Keratinocyte (primary cell): ENCODE measurements around the gene GEMIN2.

ENCODE experiments used
- EZH2 ChIP-seq: IDR thresholded peaks from one replicate; pipeline ENCODE4 v1.6.1; 2012; ENCODE audit warnings: inconsistent platforms, mild to moderate bottlenecking, low read length, moderate library complexity
- TF ChIP-seq, protein P1 (sequence below), 3 experiments: IDR thresholded peaks in 1 of 3; conservative IDR thresholded peaks in 1 of 3; optimal IDR thresholded peaks in 1 of 3; 2 replicates in 2 of 3; 3 replicates in 1 of 3; pipeline versions ENCODE3 to v1.5.1; 2011; ENCODE audit warnings: low read length in 3 of 3, mild to moderate bottlenecking in 3 of 3, moderate library complexity in 2 of 3, control low read depth in 1 of 3, inconsistent platforms in 1 of 3; ENCODE audit not compliant: insufficient read depth in 2 of 3; ENCODE audit errors: extremely low read depth in 1 of 3

DNA sequence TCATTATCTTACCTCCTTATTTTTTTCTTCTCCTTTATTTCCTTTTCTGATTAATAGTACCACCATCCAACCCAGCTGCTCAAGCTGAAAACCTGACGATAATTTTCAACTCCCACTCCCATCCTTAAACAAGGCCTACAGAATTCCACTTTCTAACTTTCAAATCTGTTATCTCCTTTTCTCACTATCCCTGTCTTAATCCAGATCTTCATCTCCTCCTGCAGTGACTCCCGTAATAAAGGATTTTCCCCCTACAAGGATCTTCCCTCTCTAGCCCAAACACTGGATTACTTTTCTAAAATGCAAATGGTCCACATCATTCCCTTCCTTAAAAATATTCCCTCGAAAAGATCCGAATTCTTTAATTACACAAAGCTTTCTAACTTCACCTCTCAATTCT, 54.5 kb downstream of the GEMIN2 start:
- TF ChIP-seq, protein P1, sequence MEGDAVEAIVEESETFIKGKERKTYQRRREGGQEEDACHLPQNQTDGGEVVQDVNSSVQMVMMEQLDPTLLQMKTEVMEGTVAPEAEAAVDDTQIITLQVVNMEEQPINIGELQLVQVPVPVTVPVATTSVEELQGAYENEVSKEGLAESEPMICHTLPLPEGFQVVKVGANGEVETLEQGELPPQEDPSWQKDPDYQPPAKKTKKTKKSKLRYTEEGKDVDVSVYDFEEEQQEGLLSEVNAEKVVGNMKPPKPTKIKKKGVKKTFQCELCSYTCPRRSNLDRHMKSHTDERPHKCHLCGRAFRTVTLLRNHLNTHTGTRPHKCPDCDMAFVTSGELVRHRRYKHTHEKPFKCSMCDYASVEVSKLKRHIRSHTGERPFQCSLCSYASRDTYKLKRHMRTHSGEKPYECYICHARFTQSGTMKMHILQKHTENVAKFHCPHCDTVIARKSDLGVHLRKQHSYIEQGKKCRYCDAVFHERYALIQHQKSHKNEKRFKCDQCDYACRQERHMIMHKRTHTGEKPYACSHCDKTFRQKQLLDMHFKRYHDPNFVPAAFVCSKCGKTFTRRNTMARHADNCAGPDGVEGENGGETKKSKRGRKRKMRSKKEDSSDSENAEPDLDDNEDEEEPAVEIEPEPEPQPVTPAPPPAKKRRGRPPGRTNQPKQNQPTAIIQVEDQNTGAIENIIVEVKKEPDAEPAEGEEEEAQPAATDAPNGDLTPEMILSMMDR (optimal IDR thresholded peaks at IDR 0.05 in 1 of 3, IDR thresholded peaks at IDR 0.05 in 1 of 3, conservative IDR thresholded peaks at IDR 0.05 in 1 of 3; ENCODE audit: extremely low read depth in 1 of 3, insufficient read depth in 2 of 3, low read length in 3 of 3): no peak
- no peak for TF ChIP-seq EZH2
